NCI-H82 treated with DMSO at 0.1 percent for 48 hours (cell line): ENCODE measurements around the gene SGIP1.

Experiments used
- DNase-seq: peaks from one replicate; lab custom pipeline; 2025; ENCODE audit not compliant: unreplicated experiment; lab: John Stamatoyannopoulos, UW

The SGIP1 gene

DNA sequence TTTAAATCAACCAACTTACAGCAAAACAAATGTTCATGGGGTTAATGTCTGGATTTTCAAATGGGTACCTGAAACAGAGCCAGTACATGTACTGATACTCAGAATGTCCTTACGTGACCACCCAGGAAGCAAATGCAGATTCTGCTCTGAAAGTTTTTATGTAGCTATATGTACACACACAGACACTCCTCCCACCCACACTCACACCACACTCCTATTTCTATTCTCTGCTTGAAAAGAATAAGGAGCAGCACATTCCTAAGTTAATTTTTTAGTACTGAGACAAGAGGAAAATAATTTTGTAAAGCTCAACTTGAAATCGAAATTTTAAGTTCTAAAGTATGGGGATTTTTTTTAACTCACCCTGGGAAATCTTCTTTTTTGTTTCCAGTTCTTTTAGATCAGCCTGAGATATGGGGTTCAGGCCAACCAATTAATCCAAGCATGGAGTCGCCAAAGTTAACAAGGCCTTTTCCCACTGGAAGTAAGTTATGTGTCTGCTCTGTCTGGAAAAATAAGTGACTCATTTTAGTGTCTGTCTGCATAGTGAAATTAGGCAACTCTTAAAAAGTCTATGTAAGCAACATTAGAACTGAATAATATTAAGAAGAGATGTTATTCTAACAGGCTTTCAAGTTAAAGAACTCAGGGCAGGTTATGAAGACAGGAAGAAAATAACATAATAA, 142.8 kb downstream of the SGIP1 start:
- no peak for DNase-seq

DNA sequence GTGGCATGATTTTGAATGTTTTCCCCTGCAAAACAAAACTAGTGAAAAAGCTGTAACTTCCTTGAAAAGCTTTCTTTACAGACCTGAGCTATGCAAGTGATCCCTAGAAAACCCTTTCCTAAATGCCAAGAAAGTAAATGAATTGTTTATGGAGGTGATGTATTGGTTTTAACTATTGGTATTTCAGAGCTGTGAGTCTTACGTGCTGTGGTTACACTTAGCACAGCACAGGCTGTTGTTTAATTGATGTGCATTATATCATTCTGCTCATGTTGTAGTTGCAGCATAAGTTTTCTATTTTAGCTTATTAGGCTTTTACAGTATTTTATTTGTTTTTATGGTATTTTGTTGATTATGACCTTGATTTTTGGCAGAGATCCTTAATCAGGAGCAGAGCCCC, 144.2 kb downstream of the SGIP1 start:
- no peak for DNase-seq

DNA sequence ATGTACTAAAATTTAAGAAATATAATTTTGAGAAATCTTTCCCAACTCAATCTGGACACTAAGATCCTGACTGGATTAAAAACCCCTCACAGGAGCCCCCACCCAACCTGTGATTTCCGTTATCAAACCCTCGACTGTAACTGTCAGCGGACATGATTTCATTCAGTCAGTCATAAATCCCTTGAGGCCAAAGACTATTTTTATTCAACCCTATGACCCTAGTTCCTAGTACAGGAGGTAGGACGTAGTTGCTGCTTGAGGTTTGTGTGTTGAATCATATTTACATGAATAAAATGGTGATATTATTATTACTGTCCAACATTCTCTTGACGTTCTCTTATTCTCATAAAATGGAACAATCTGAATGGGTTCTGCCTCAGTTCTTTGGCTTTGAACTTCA, 145.2 kb downstream of the SGIP1 start:
- no peak for DNase-seq

DNA sequence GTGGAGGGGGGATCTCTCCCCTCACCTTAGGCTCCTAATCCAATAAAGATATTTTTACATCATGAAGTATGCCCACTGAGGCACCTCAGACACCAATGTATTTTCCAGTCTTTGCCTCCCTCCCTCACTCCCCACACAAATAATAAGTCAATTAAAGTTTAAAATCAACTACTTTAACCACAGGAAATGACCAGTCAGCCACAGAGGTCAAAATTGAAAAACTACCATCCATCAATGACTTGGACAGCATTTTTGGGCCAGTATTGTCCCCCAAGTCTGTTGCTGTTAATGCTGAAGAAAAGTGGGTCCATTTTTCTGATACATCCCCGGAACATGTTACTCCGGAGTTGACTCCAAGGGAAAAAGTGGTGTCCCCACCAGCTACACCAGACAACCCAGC, 147.7 kb downstream of the SGIP1 start:
- no peak for DNase-seq

GRCh38 chr1:66682106-66682505, 148.2 kb downstream of the SGIP1 start:
- no peak for DNase-seq

- DNase-seq: no peak
Measured at GRCh38 chr1:66684353-66684752, 150.4 kb downstream of the SGIP1 start.

DNA sequence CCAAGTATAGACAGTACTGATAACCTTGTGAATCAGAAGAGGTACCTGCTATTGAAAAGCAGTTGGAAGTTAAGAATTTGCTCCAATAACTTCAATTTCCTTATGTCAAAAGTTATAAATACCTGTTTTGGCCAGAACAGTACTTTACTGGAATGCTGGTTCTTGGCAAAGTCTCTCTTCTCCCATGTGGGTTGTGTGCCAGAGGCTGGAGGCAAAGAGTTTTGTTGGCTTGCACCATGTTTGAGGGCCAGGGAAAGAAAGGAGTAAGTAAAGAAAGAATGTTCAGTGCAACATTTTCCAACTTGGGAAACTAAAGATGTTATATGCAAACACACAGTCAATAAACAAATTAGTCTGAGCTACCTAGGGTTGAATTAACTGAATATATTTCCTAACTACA, 151.3 kb downstream of the SGIP1 start:
- no peak for DNase-seq

GRCh38 chr1:66685670-66686069, 151.7 kb downstream of the SGIP1 start:
- DNase-seq: no peak

- no peak for DNase-seq
Measured at GRCh38 chr1:66686406-66686805, 152.5 kb downstream of the SGIP1 start.

DNA sequence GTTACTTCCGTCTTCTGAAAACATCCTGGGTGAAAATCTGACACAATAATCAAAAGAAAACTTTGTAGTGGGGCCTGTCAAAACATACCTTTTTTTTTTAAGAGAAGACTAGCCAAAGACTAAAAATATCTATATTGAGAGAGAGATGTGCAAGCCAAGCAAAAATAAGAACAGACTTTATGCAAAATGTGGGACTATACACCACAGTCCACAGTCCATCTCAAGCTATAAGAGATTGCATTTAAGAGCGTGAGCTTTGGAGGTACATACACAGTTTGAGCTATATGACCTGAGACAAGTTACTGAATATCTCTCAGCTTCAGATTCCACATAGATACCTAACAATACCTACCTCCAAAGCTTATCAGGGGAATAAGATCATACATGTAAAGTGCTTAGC, 153.4 kb downstream of the SGIP1 start:
- no peak for DNase-seq

GRCh38 chr1:66690666-66691381, 156.9 kb downstream of the SGIP1 start:
- DNase-seq: no peak

DNA sequence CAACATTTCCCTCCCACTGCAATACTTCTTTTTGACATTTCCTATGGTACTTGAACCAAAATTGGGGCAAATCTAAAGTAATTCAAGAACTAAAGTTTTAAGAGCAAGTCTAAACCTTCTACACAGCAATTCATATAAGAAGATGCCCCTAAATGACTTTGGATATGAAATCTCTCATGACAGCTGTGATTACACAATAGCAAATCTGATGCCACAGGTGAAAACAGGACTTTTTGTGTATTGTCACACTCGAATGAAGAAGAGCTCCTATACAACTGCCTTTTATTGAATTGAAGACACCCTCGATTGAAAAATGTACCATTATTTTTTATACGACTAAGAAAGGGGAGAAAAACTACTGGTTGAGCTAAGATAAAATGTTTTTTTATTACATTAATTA, 158.7 kb downstream of the SGIP1 start:
- no peak for DNase-seq

DNA sequence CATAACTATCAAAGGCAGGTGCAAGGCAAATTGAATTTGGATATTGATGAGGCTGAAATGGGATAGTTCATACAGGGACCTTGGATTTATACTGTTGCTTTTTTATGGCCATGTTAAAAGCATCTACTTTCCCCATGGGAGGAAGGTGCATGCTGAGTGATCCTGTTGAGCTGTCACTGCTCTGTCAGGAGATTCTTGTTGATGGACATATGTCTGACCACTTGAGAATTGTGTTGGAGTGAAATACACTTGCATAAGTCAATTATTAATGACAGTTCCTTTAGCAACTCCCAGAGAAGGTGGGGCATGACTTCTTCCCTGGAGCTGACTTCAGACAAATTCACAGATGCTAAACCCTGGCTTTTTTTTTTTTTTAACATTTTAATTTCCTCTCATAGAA, 159.9 kb downstream of the SGIP1 start:
- no peak for DNase-seq

DNA sequence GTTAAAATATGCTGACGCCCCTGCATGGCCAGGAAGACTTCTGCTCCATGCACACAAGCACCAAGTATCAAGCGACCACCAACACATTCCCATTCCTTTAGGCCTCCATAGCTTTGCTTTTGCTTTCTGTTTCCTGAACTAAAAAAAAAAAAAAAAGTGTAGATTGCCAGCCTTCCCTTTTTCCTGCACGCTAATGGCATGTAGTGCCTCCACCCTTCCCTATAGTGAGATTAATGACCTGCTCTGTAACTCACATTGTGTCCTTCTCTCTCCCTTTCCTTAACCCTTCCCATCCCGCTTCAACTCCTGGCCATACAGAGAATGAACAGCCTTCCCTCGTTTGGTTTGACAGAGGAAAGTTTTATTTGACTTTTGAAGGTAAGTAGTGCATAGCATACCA, 161.2 kb downstream of the SGIP1 start:
- no peak for DNase-seq

- DNase-seq: no peak
Measured at GRCh38 chr1:66696771-66697170, 162.8 kb downstream of the SGIP1 start.

DNA sequence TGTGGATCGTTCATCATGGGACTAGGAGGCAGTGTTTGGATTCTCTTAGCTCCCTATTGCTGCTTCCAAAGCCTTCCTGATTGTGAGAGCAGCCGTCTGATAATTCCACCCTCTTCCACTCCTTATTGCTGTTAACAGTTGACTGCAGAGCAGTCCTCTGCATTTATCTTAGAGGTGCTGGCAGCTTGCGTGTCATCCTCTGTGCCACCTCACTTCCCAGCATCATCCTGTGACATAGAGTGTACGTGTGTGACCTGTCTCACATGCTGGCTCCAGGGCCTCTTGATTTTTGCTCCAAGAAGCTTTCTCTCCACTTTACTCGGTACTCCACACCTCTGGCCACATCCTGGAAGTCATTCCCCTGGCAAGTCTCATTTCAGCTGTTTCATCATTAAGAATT, 165.3 kb downstream of the SGIP1 start:
- DNase-seq: no peak

- DNase-seq: no peak
Measured at GRCh38 chr1:66704177-66704875, 170.4 kb downstream of the SGIP1 start.

- DNase-seq: no peak
Measured at GRCh38 chr1:66705110-66705509, 171.2 kb downstream of the SGIP1 start.

- peak; percentile 22 for DNase-seq
Measured at GRCh38 chr1:66711420-66711819, 177.5 kb downstream of the SGIP1 start.

DNA sequence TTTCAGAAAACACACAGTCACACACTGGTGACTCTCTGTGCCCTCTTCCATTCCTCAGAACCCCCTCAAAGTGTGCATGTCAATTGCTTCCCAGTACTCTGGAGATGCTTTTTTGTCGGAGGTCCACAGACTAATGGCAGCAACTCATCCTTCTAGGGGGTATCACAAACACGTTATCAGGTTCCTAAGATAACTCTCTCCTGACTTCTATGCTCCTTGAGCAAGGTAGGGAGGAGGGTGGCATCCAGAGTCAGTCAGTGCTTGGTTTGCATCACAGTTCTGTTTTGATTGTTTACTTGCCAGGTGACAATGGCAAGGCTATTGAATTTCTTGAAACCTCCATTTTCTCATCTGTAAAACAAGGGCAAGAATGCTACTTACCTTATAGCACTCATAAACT, 178.9 kb downstream of the SGIP1 start:
- no peak for DNase-seq

- DNase-seq: no peak
Measured at GRCh38 chr1:66723985-66724384, 190.0 kb downstream of the SGIP1 start.
